Upper lobe of right lung (tissue), 1 donor: ENCODE measurements around the gene SPNS1. TPM values are rescaled to one million over a fixed set of nuclear protein-coding genes. Genes with fewer than 3 reads are reported as not detected.
A peak's percentile ranks its signal among the peaks of the same experiment; 100 is the strongest.

Experiments used
- ATAC-seq: fragments of 200-7000 bp; cut with Tn5 transposase; one replicate; pipeline ENCODE4 v1.9.1; 2020; ENCODE audit warnings: mild to moderate bottlenecking, moderate library complexity
- DNase-seq: peaks from one replicate; pipeline ENCODE4 v3.0.0-alpha.2; 2020
- H3K27ac ChIP-seq: fragments of 200-600 bp; one replicate; pipeline ENCODE4 v1.8.0; 2022
- H3K27me3 ChIP-seq: fragments of 200-600 bp; one replicate; pipeline ENCODE4 v1.8.0; 2022; ENCODE audit warnings: mild to moderate bottlenecking
- H3K36me3 ChIP-seq: fragments of 200-600 bp; one replicate; pipeline ENCODE4 v1.8.0; 2022
- H3K4me1 ChIP-seq: fragments of 200-600 bp; one replicate; pipeline ENCODE4 v1.8.0; 2022
- H3K4me3 ChIP-seq: fragments of 200-600 bp; one replicate; pipeline ENCODE4 v1.8.0; 2022; ENCODE audit warnings: mild to moderate bottlenecking
- H3K9me3 ChIP-seq: fragments of 200-600 bp; one replicate; pipeline ENCODE4 v1.8.0; 2022
- CTCF ChIP-seq: fragments of 200-600 bp; IDR thresholded peaks from one replicate; pipeline ENCODE4 v1.8.0; 2022; ENCODE audit warnings: antibody characterized with exemption
- intact Hi-C: fragments of 100-400 bp; cut with DNase I; formaldehyde crosslinking; loops from one replicate; pipeline ENCODE4 v1.11.0; 2022
- total RNA-seq: library from RNA; stranded (reverse); fragmentation: NEBNext Ultra II Directional; extraction: Animal tissue kit (Norgen Biotek cat#: 25700); gene quantifications from one replicate; pipeline ENCODE4 v1.2.1, GENCODE V29; 2021
- donor health status: DM: no; HTN: yes; CAD: no; lungs with severe emphysema.

The SPNS1 gene
- total RNA-seq, 1 donor from 2014 or later: 52.2 TPM

GRCh38 chr16:29012913-29013553 is 38.5 kb downstream of the SPNS1 start:
- Histone ChIP-seq H3K4me1 (peaks cover 10% of the 10 kb centered on the region), H3K27ac (peak overlapping the region; percentile 12), H3K9me3 (no peaks in the 10 kb centered on the region), H3K4me3 (no peak overlapping the region), H3K36me3 (no peaks in the 10 kb centered on the region), H3K27me3 (no peaks in the 10 kb centered on the region)
- peak; percentile 48 for ATAC-seq
- intact Hi-C loops: no loop called here
- no peak for TF ChIP-seq CTCF
- DNase-seq: no peak

GRCh38 chr16:29014561-29015069 is 40.0 kb downstream of the SPNS1 start:
- Histone ChIP-seq H3K36me3 (no peaks in the 10 kb centered on the region), H3K27ac (no peak overlapping the region), H3K27me3 (no peaks in the 10 kb centered on the region), H3K4me1 (peaks cover 10% of the 10 kb centered on the region), H3K4me3 (no peak overlapping the region), H3K9me3 (no peaks in the 10 kb centered on the region)
- no peak for TF ChIP-seq CTCF
- no peak for DNase-seq
- ATAC-seq: peak; percentile 48
- intact Hi-C loops: no loop called here

- intact Hi-C loops: no loop called here
Observed at GRCh38 chr16:29022196-29022595, 47.6 kb downstream of the SPNS1 start.

GRCh38 chr16:29023279-29024277 is 49.0 kb downstream of the SPNS1 start:
- intact Hi-C loops: no loop called here
- Histone ChIP-seq H3K27me3 (no peaks in the 10 kb centered on the region), H3K4me1 (no peaks in the 10 kb centered on the region), H3K9me3 (no peaks in the 10 kb centered on the region), H3K36me3 (no peaks in the 10 kb centered on the region), H3K27ac (no peak overlapping the region), H3K4me3 (no peak overlapping the region)
- DNase-seq: peak; percentile 44
- no peak for ATAC-seq
- TF ChIP-seq CTCF: no peak

More at GRCh38 chr16:29022196-29022595, 47.6 kb downstream of the SPNS1 start:
- Histone ChIP-seq H3K27me3 (no peaks in the 10 kb centered on the region), H3K9me3 (no peaks in the 10 kb centered on the region), H3K36me3 (no peaks in the 10 kb centered on the region), H3K4me1 (no peaks in the 10 kb centered on the region), H3K27ac (no peak overlapping the region), H3K4me3 (no peak overlapping the region)
- ATAC-seq: no peak
- no peak for TF ChIP-seq CTCF
- DNase-seq: no peak

- no peaks in the 10 kb centered on the region for H3K27me3 ChIP-seq
- intact Hi-C loops: no loop called here
- no peaks in the 10 kb centered on the region for H3K9me3 ChIP-seq
- ATAC-seq (no peak), DNase-seq (peak; percentile 27)
- H3K4me1 ChIP-seq: no peaks in the 10 kb centered on the region
- no peaks in the 10 kb centered on the region for H3K36me3 ChIP-seq
- TF ChIP-seq CTCF: no peak
- H3K4me3 ChIP-seq: no peak overlapping the region
- H3K27ac ChIP-seq: no peak overlapping the region
Observed at GRCh38 chr16:29024278-29024677, 49.7 kb downstream of the SPNS1 start.
